Pancreas (tissue), 10 donors: ENCODE results near the gene ANTXR1. TPM values are rescaled to one million over a fixed set of nuclear protein-coding genes. Genes with fewer than 3 reads are reported as not detected.
"Not testable (repeated sequence)": the region's sequence is repeated elsewhere in the genome, so short reads cannot be mapped to it uniquely, and the experiment has no call there.

ENCODE experiments used
- ATAC-seq, 4 donors: fragments of 200-7000 bp; cut with Tn5 transposase; one replicate each; pipeline versions ENCODE4 v1.8.0 to v1.9.1; 2020; ENCODE audit warnings: mild to moderate bottlenecking in 4 of 4, moderate library complexity in 4 of 4
- DNase-seq, 6 donors: peaks; one replicate each; pipeline ENCODE4 v3.0.0-alpha.2; 2020
- FAIRE-seq: peaks from 2 replicates; lab custom pipeline; 2012; peaks lifted over from hg19 to GRCh38; lab: Jason Lieb, UNC
- H3K27ac ChIP-seq, 4 donors: fragments of 200-600 bp; sonication (generic); 1 replicate in 3 of 4; 2 replicates in 1 of 4; pipeline versions ENCODE4 v1.5.0 to v1.8.0; 2020
- H3K27me3 ChIP-seq, 4 donors: fragments of 200-600 bp; one replicate each; pipeline ENCODE4 v1.8.0; 2021
- H3K36me3 ChIP-seq, 3 donors: fragments of 200-600 bp; sonication (generic) in 1 of 3; one replicate each; pipeline versions ENCODE4 v1.5.0 to v1.8.0; 2020 to 2021
- H3K4me1 ChIP-seq, 3 donors: fragments of 200-600 bp; one replicate each; pipeline ENCODE4 v1.8.0; 2021
- H3K4me3 ChIP-seq, 4 donors: fragments of 200-600 bp; sonication (generic) in 2 of 4; one replicate each; pipeline versions ENCODE4 v1.5.0 to v1.8.0; 2020 to 2021
- H3K9me3 ChIP-seq, 4 donors: fragments of 200-600 bp; one replicate each; pipeline ENCODE4 v1.8.0; 2021
- WGBS, 2 donors: extraction: QIAGEN DNeasy Blood & Tissue Kit; methylation state at CpG; one replicate each; pipeline ENCODE4 v1.1.7; 2013; 5-methylcytosine and 5-hydroxymethylcytosine counted together
- intact Hi-C, 3 donors: fragments of 100-400 bp; cut with DNase I; formaldehyde crosslinking; loops; one replicate each; pipeline versions ENCODE4 v1.11.1 to v1.14.2; 2022
- polyA plus RNA-seq, 2 donors: library from polyadenylated mRNA; stranded (reverse); fragments of 200-250 nt; gene quantifications; one replicate each; pipeline ENCODE4 v1.2.3, GENCODE V29; 2013
- total RNA-seq, 6 donors: library from RNA; stranded (reverse); fragmentation: NEBNext Ultra II Directional in 4 of 6; extraction: Animal tissue kit (Norgen Biotek cat#: 25700) in 4 of 6; gene quantifications; one replicate each; pipeline versions ENCODE4 v1.2.1 to v1.2.4, GENCODE V29; 2021 to 2023
- TF ChIP-seq, protein P1 (sequence below), 4 donors: fragments of 200-600 bp; sonication (generic) in 3 of 4; IDR thresholded peaks; one replicate each; pipeline versions ENCODE4 v1.5.0 to v1.8.0; 2021; ENCODE audit warnings: antibody characterized with exemption in 4 of 4
- donor health status: healthy with polysubstance abuse.
- donor health status: DM: no; HTN: no; CAD: no; lungs with moderate emphysema.
- donor health status: DM: no; HTN: no; CAD: no.
- donor health status: control.
- donor health status: control.
- donor health status: Bipolar disorder and iron deficiency.
- donor health status: DM: yes; HTN: yes; CAD: no.
- donor health status: DM: no; HTN: no; CAD: no.
- donor health status: DM: no; HTN: no; CAD: no.
- donor health status: DM: yes; HTN: yes; CAD: no.

The ANTXR1 gene
- total and polyA plus RNA-seq, 8 donors = 1.7 to 23.4 (median 2.5) TPM

DNA sequence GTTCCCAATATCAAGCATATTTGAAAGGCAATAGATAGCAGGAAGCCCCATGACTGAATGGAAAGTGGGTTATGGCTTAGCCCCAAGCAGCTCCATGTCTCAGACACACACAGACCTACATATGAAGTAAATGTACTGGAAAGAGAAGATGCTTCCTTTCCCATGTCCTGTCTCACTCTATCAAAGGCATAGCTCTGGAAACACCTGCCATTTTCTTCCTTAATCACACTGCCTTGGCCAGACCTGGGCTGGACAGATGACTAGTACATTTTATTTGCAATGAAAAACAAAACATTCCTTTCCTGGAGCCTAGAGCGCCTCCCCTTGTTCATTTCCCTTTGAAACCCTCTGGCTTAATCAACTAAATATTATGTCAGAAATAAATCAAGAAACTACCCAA, 160.7 kb downstream of the ANTXR1 start:
- Histone ChIP-seq H3K27ac (no peak overlapping the region), H3K4me3 (no peak overlapping the region), H3K36me3 (no peaks in the 10 kb centered on the region), H3K4me1 (no peaks in the 10 kb centered on the region), H3K27me3 (no peaks in the 10 kb centered on the region), H3K9me3 (no peaks in the 10 kb centered on the region)
- DNase-seq = no peak
- TF ChIP-seq, protein P1, sequence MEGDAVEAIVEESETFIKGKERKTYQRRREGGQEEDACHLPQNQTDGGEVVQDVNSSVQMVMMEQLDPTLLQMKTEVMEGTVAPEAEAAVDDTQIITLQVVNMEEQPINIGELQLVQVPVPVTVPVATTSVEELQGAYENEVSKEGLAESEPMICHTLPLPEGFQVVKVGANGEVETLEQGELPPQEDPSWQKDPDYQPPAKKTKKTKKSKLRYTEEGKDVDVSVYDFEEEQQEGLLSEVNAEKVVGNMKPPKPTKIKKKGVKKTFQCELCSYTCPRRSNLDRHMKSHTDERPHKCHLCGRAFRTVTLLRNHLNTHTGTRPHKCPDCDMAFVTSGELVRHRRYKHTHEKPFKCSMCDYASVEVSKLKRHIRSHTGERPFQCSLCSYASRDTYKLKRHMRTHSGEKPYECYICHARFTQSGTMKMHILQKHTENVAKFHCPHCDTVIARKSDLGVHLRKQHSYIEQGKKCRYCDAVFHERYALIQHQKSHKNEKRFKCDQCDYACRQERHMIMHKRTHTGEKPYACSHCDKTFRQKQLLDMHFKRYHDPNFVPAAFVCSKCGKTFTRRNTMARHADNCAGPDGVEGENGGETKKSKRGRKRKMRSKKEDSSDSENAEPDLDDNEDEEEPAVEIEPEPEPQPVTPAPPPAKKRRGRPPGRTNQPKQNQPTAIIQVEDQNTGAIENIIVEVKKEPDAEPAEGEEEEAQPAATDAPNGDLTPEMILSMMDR (IDR thresholded peaks at IDR 0.05) = no peak
- no peak for FAIRE-seq
- WGBS, 2 donors = 85 to 89% methylated on average over 1 of the region's 1 CpG
- intact Hi-C loops = no loop called here
- no peak for ATAC-seq

DNA sequence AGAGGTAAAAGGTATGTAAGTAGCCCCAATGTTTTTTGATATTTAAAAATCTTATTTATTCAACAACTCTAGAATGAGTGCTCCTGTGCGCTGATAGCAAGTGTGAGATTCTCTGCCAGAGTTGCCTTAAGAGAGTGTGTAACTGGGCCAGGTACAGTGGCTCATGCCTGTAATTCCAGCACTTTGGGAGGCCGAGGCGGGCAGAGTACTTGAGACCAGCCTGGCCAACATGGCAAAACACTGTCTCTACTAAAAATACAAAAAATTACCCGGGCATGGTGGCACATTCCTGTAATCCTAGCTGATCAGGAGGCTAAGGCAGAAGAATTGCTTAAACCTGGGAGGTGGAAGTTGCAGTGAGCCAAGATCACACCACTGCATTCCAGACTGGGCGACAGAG, 161.2 kb downstream of the ANTXR1 start:
- intact Hi-C loops, H3K9me3 ChIP-seq, DNase-seq, FAIRE-seq, H3K4me3 ChIP-seq, H3K36me3 ChIP-seq, H3K27me3 ChIP-seq, ATAC-seq, H3K4me1 ChIP-seq, H3K27ac ChIP-seq: not testable (repeated sequence)
- WGBS, 2 donors = 80 to 84% methylated on average over 5 of the region's 5 CpGs

DNA sequence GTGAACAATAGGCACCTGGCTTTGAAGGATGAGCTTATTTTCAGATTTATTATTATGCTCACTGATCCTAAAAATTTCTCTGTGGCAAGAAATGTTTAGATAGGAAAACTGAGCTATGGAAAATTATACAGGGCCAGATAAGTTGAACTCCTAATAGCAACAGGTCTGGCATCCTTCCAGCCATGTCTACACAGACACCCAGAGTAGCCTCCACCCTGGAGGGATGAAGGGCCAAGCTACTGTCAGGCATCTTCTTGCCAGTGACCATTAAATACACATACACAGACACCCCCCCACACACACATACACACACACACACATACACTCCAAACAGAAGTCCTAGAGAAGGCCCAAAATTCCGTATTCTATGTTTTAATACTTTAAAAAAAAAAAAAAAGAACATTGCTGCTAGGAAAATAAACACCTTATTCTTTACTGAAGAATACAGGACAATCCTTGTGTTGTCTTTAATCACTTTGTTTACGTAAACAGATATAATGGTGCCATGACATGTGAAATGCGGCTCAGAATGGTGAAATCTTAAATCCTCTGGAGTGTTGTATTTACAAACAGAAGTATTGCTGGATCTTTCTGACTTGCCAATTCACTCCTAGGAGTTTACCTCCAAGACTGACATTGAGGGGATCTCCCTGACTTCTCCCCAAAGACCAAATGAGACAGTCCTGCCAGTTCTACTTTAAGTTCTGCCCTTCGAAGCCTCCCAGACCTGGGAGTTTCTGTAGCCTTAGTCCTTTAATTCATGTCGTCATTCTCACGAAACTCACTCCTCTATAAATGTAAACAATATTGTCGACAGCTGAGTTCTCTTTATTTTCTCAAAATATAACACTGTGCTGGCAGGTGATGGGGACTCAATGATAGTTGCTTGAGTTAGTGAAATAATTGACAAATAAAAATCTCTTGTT, 163.1 kb downstream of the ANTXR1 start:
- DNase-seq = no peak
- H3K27me3 ChIP-seq = no peaks in the 10 kb centered on the region
- no peak for ATAC-seq
- no peaks in the 10 kb centered on the region for H3K36me3 ChIP-seq
- H3K9me3 ChIP-seq = no peaks in the 10 kb centered on the region
- H3K4me1 ChIP-seq = no peaks in the 10 kb centered on the region
- intact Hi-C loops = no loop called here
- no peak for FAIRE-seq
- TF ChIP-seq, protein P1 (IDR thresholded peaks at IDR 0.05) = no peak
- WGBS, 2 donors = 70 to 80% methylated on average over 7 of the region's 7 CpGs
- no peak overlapping the region for H3K27ac ChIP-seq
- no peak overlapping the region for H3K4me3 ChIP-seq

DNA sequence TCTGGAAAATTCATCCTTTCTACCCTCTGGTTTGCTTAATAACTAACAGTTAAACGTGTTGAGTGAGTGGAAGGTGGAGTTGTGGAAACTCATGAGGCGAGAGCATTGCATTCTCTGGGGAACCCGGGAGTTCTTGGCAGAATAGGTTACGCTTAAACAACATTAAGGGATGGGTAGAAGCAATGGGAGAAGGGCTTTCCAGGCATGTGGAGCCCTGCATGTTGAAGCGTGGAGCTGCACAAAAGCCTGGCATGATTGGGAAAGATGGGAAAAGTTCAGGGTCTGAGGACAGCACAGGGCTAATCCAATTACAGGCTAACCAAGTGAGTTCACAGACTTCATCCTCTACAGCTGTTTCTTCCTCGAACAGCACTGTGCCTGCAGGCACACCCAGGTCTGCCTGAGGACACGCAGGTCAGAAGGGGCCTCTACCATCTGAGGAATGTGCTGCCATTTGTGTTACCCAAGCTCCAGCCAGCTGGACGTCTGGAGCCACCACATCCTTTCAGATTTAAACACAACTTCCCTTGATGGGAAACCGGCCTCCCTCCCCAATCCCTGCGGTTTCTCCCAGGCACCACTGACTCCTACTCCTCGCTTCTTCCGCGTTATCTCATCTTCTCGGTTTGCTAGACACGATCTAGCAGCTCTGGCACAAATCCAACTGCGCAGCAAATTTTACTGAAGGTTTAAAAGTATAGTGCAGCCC, 164.2 kb downstream of the ANTXR1 start:
- ATAC-seq (peak in 3 of 4 donors; percentile 51 to 72 (median 61)), FAIRE-seq (no peak), DNase-seq (peak in 2 of 6 donors; percentile 13 to 54)
- Histone ChIP-seq H3K4me1 (no peaks in the 10 kb centered on the region), H3K9me3 (no peaks in the 10 kb centered on the region), H3K27me3 (no peaks in the 10 kb centered on the region), H3K4me3 (no peak overlapping the region), H3K27ac (peak overlapping the region in 2 of 4 donors; percentile 45 to 69), H3K36me3 (no peaks in the 10 kb centered on the region)
- WGBS, 2 donors = 66 to 73% methylated on average over 16 of the region's 16 CpGs
- intact Hi-C loops = no loop called here
- TF ChIP-seq, protein P1 (IDR thresholded peaks at IDR 0.05) = no peak

DNA sequence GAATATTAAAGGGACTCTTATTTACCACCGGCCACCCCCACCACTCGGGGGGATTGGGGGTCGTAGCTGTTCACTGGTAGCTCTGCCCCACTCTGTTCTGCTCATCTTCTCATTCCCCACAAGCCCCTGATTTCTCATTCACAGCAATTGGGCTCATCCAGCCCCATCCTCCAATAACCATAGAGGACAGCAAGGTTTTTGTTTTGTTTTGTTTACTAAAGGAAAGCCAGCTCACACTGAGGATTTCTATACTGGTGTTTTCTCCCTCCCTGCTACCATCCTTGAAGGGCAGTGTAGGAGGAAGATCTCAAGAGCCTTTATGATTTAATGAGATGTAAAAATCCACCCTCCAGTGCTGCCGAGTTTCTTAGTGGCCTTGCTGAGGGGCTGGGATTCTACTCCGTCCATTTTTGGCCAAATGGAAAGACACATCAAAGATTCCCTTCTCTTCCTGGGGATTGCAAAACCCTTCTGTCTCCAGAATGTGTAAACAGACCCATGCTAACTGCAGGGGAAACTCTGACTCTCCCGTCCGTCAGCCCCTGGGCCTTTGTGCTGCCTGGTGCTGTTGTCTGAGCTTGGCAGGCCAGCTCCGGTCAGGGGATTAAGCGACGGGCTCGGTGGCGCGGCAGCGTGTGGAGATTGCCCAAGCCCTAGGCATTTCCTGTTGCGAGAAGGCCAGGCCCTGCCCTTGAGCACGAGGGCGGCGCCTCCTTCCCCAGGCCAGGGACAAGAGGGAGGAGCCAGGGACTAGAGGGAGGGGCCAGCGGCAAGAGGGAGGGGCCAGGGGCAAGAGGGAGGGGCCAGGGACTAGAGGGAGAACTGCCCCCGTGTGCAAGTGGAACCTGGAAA, 165.0 kb downstream of the ANTXR1 start:
- peak; percentile 48 to 91 (median 89) for ATAC-seq
- no peaks in the 10 kb centered on the region for H3K36me3 ChIP-seq
- peak; percentile 40 to 73 (median 62) for DNase-seq
- no peak for FAIRE-seq
- TF ChIP-seq, protein P1 (IDR thresholded peaks at IDR 0.05) = no peak
- no peaks in the 10 kb centered on the region for H3K4me1 ChIP-seq
- H3K9me3 ChIP-seq = no peaks in the 10 kb centered on the region
- H3K4me3 ChIP-seq = no peak overlapping the region
- intact Hi-C loops = no loop called here
- 42 to 43% methylated on average over 20 of the region's 20 CpGs for WGBS, 2 donors
- no peaks in the 10 kb centered on the region for H3K27me3 ChIP-seq
- H3K27ac ChIP-seq = peak overlapping the region in 2 of 4 donors; percentile 45 to 69
